Measurements from ENCODE around the gene TYW1B.
"Not testable (repeated sequence)": the region's sequence is repeated elsewhere in the genome, so short reads cannot be mapped to it uniquely, and the experiment has no call there.

- not testable (repeated sequence) for TF ChIP-seq POLR2AphosphoS5 (IDR thresholded peaks at IDR 0.05; ENCODE audit: insufficient read depth, low read depth, low read length); GATA2 (IDR thresholded peaks at IDR 0.05; ENCODE audit: insufficient read depth, insufficient read length, low read depth, low read length)
Measured at GRCh38 chr7:72691442-72691841, 136.6 kb downstream of the TYW1B start.
